ENCODE data around the gene RTN3.

RTN3 gene

GRCh38 chr11:63686926-63687325 is 5.6 kb downstream of the RTN3 start:
- H3K27me3 ChIP-seq (replicated peaks; ENCODE audit: control insufficient read depth, insufficient read depth, low read length) = no peaks in the 10 kb centered on the region
- no peak overlapping the region for H3K4me3 ChIP-seq (replicated peaks; ENCODE audit: low read depth, low read length)
- H3K36me3 ChIP-seq (ENCODE audit: control insufficient read depth, insufficient read depth, low read length) = no peaks in the 10 kb centered on the region
- DNase-seq (ENCODE audit: extremely low read depth, insufficient read length) = no peak
- TF ChIP-seq CTCF (IDR thresholded peaks at IDR 0.05; ENCODE audit: insufficient read depth, low read length, poor library complexity, severe bottlenecking) = no peak

GRCh38 chr11:63687845-63688244 is 6.5 kb downstream of the RTN3 start:
- no peak for TF ChIP-seq CTCF (IDR thresholded peaks at IDR 0.05; ENCODE audit: insufficient read depth, low read length, poor library complexity, severe bottlenecking)
- no peaks in the 10 kb centered on the region for H3K36me3 ChIP-seq (ENCODE audit: control insufficient read depth, insufficient read depth, low read length)
- H3K4me3 ChIP-seq (replicated peaks; ENCODE audit: low read depth, low read length) = no peak overlapping the region
- DNase-seq (ENCODE audit: extremely low read depth, insufficient read length) = no peak
- H3K27me3 ChIP-seq (replicated peaks; ENCODE audit: control insufficient read depth, insufficient read depth, low read length) = no peaks in the 10 kb centered on the region

GRCh38 chr11:63694596-63694995 is 13.3 kb downstream of the RTN3 start:
- no peak overlapping the region for H3K4me3 ChIP-seq (replicated peaks; ENCODE audit: low read depth, low read length)
- no peaks in the 10 kb centered on the region for H3K27me3 ChIP-seq (replicated peaks; ENCODE audit: control insufficient read depth, insufficient read depth, low read length)
- TF ChIP-seq CTCF (IDR thresholded peaks at IDR 0.05; ENCODE audit: insufficient read depth, low read length, poor library complexity, severe bottlenecking) = no peak
- H3K36me3 ChIP-seq (ENCODE audit: control insufficient read depth, insufficient read depth, low read length) = no peaks in the 10 kb centered on the region
- DNase-seq (ENCODE audit: extremely low read depth, insufficient read length) = no peak

- Histone ChIP-seq H3K27me3 (replicated peaks; ENCODE audit: control insufficient read depth, insufficient read depth, low read length) (no peaks in the 10 kb centered on the region), H3K4me3 (replicated peaks; ENCODE audit: low read depth, low read length) (no peak overlapping the region), H3K36me3 (ENCODE audit: control insufficient read depth, insufficient read depth, low read length) (no peaks in the 10 kb centered on the region)
- no peak for DNase-seq (ENCODE audit: extremely low read depth, insufficient read length)
- no peak for TF ChIP-seq CTCF (IDR thresholded peaks at IDR 0.05; ENCODE audit: insufficient read depth, low read length, poor library complexity, severe bottlenecking)
These were observed 17.9 kb downstream of the RTN3 start for GRCh38 chr11:63698976-63699733.

GRCh38 chr11:63699896-63700295 is 18.6 kb downstream of the RTN3 start:
- Histone ChIP-seq H3K36me3 (ENCODE audit: control insufficient read depth, insufficient read depth, low read length) (no peaks in the 10 kb centered on the region), H3K4me3 (replicated peaks; ENCODE audit: low read depth, low read length) (no peak overlapping the region), H3K27me3 (replicated peaks; ENCODE audit: control insufficient read depth, insufficient read depth, low read length) (no peaks in the 10 kb centered on the region)
- TF ChIP-seq CTCF (IDR thresholded peaks at IDR 0.05; ENCODE audit: insufficient read depth, low read length, poor library complexity, severe bottlenecking) = no peak
- DNase-seq (ENCODE audit: extremely low read depth, insufficient read length) = no peak

GRCh38 chr11:63705526-63705925 is 24.2 kb downstream of the RTN3 start:
- H3K36me3 ChIP-seq (ENCODE audit: control insufficient read depth, insufficient read depth, low read length) = no peaks in the 10 kb centered on the region
- H3K4me3 ChIP-seq (replicated peaks; ENCODE audit: low read depth, low read length) = no peak overlapping the region
- H3K27me3 ChIP-seq (replicated peaks; ENCODE audit: control insufficient read depth, insufficient read depth, low read length) = no peaks in the 10 kb centered on the region
- DNase-seq (ENCODE audit: extremely low read depth, insufficient read length) = no peak
- TF ChIP-seq CTCF (IDR thresholded peaks at IDR 0.05; ENCODE audit: insufficient read depth, low read length, poor library complexity, severe bottlenecking) = no peak

Measured in GM06990 (cell line).